ENCODE results near the gene MXD3.

DNA sequence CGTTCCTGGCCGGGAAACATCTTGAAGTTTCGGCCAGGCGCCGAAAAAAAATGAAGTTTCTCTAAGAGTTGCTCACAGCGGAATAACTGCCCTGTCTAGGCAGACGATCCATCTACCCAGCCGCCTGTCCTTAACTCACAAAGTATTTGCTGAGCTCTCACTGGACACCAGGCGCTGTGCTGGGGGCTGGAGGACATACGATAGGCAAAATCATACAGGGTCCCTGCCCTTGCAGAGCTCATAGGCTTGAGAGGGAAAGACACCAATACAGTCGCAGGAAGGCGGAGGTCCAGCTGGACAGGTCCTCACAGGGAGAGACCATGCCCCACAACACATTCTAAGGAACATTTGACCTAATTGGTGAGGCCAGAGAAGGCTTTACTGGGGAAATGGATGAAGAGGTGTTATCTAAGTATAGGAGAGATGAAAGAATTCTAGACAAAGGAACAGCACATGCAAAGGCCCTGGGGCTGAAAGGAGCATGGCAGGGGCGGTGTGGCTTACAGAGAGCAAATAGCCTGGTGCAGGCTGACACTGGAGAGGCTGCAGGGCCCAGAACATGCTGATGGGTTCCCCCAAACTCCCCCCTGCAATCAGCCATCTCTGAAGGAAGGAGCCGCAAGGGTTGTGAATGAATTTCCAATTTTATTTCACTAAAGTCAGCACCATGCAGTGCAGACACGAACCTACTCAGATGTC is 2.0 kb upstream of the MXD3 start:
- TF ChIP-seq POLR2A (IDR thresholded peaks at IDR 0.05; ENCODE audit: low read length) = no peak
- TF ChIP-seq, protein P1, sequence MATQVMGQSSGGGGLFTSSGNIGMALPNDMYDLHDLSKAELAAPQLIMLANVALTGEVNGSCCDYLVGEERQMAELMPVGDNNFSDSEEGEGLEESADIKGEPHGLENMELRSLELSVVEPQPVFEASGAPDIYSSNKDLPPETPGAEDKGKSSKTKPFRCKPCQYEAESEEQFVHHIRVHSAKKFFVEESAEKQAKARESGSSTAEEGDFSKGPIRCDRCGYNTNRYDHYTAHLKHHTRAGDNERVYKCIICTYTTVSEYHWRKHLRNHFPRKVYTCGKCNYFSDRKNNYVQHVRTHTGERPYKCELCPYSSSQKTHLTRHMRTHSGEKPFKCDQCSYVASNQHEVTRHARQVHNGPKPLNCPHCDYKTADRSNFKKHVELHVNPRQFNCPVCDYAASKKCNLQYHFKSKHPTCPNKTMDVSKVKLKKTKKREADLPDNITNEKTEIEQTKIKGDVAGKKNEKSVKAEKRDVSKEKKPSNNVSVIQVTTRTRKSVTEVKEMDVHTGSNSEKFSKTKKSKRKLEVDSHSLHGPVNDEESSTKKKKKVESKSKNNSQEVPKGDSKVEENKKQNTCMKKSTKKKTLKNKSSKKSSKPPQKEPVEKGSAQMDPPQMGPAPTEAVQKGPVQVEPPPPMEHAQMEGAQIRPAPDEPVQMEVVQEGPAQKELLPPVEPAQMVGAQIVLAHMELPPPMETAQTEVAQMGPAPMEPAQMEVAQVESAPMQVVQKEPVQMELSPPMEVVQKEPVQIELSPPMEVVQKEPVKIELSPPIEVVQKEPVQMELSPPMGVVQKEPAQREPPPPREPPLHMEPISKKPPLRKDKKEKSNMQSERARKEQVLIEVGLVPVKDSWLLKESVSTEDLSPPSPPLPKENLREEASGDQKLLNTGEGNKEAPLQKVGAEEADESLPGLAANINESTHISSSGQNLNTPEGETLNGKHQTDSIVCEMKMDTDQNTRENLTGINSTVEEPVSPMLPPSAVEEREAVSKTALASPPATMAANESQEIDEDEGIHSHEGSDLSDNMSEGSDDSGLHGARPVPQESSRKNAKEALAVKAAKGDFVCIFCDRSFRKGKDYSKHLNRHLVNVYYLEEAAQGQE (IDR thresholded peaks at IDR 0.05) = no peak
- no peak for TF ChIP-seq CBX8 (IDR thresholded peaks at IDR 0.05)
- TF ChIP-seq PHF8 (IDR thresholded peaks at IDR 0.05; ENCODE audit: borderline replicate concordance, low read depth) = no peak
- TF ChIP-seq, protein P2, sequence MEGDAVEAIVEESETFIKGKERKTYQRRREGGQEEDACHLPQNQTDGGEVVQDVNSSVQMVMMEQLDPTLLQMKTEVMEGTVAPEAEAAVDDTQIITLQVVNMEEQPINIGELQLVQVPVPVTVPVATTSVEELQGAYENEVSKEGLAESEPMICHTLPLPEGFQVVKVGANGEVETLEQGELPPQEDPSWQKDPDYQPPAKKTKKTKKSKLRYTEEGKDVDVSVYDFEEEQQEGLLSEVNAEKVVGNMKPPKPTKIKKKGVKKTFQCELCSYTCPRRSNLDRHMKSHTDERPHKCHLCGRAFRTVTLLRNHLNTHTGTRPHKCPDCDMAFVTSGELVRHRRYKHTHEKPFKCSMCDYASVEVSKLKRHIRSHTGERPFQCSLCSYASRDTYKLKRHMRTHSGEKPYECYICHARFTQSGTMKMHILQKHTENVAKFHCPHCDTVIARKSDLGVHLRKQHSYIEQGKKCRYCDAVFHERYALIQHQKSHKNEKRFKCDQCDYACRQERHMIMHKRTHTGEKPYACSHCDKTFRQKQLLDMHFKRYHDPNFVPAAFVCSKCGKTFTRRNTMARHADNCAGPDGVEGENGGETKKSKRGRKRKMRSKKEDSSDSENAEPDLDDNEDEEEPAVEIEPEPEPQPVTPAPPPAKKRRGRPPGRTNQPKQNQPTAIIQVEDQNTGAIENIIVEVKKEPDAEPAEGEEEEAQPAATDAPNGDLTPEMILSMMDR (IDR thresholded peaks at IDR 0.05) = no peak
- TF ChIP-seq NFE2L2 (conservative IDR thresholded peaks at IDR 0.05; ENCODE audit: low read length) = no peak

Measured in A549 (cell line).